ENCODE results near the gene ASCL5. TPM values are rescaled to one million over a fixed set of nuclear protein-coding genes. Genes with fewer than 3 reads are reported as not detected.

The ASCL5 gene
- total RNA-seq, 6 experiments from 2014 or later = not detected

GRCh38 chr1:201074018-201074417 is 53.0 kb downstream of the ASCL5 start:
- no peak overlapping the region for H3K27ac Mint-ChIP-seq
- no peaks in the 10 kb centered on the region for H3K4me1 Mint-ChIP-seq (ENCODE audit: low read depth)
- TF ChIP-seq, protein P1, sequence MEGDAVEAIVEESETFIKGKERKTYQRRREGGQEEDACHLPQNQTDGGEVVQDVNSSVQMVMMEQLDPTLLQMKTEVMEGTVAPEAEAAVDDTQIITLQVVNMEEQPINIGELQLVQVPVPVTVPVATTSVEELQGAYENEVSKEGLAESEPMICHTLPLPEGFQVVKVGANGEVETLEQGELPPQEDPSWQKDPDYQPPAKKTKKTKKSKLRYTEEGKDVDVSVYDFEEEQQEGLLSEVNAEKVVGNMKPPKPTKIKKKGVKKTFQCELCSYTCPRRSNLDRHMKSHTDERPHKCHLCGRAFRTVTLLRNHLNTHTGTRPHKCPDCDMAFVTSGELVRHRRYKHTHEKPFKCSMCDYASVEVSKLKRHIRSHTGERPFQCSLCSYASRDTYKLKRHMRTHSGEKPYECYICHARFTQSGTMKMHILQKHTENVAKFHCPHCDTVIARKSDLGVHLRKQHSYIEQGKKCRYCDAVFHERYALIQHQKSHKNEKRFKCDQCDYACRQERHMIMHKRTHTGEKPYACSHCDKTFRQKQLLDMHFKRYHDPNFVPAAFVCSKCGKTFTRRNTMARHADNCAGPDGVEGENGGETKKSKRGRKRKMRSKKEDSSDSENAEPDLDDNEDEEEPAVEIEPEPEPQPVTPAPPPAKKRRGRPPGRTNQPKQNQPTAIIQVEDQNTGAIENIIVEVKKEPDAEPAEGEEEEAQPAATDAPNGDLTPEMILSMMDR (IDR thresholded peaks at IDR 0.05) = no peak
- no peaks in the 10 kb centered on the region for H3K36me3 Mint-ChIP-seq (ENCODE audit: low read depth)
- no peak overlapping the region for H3K4me3 Mint-ChIP-seq
- H3K27me3 Mint-ChIP-seq (ENCODE audit: insufficient read depth) = peaks cover 56% of the 10 kb centered on the region
- no peaks in the 10 kb centered on the region for H3K9me3 Mint-ChIP-seq
- DNase-seq = no peak

GRCh38 chr1:201072922-201073321 is 54.1 kb downstream of the ASCL5 start:
- DNase-seq = no peak
- Mint-ChIP-seq H3K4me1 (ENCODE audit: low read depth) (no peaks in the 10 kb centered on the region), H3K9me3 (no peaks in the 10 kb centered on the region), H3K27me3 (ENCODE audit: insufficient read depth) (peaks cover 59% of the 10 kb centered on the region), H3K27ac (no peak overlapping the region), H3K36me3 (ENCODE audit: low read depth) (no peaks in the 10 kb centered on the region), H3K4me3 (no peak overlapping the region)
- TF ChIP-seq, protein P1 (IDR thresholded peaks at IDR 0.05) = no peak

GRCh38 chr1:201072149-201072548 is 54.8 kb downstream of the ASCL5 start:
- no peak overlapping the region for H3K27ac Mint-ChIP-seq
- no peak for DNase-seq
- no peaks in the 10 kb centered on the region for H3K4me1 Mint-ChIP-seq (ENCODE audit: low read depth)
- no peaks in the 10 kb centered on the region for H3K36me3 Mint-ChIP-seq (ENCODE audit: low read depth)
- no peaks in the 10 kb centered on the region for H3K9me3 Mint-ChIP-seq
- H3K4me3 Mint-ChIP-seq = no peak overlapping the region
- peaks cover 64% of the 10 kb centered on the region for H3K27me3 Mint-ChIP-seq (ENCODE audit: insufficient read depth)
- TF ChIP-seq, protein P1 (IDR thresholded peaks at IDR 0.05) = no peak

GRCh38 chr1:201069636-201070035 is 57.3 kb downstream of the ASCL5 start:
- Mint-ChIP-seq H3K9me3 (no peaks in the 10 kb centered on the region), H3K27ac (no peak overlapping the region), H3K27me3 (ENCODE audit: insufficient read depth) (peaks cover 59% of the 10 kb centered on the region), H3K36me3 (ENCODE audit: low read depth) (no peaks in the 10 kb centered on the region), H3K4me1 (ENCODE audit: low read depth) (no peaks in the 10 kb centered on the region), H3K4me3 (no peak overlapping the region)
- TF ChIP-seq, protein P1 (IDR thresholded peaks at IDR 0.05) = no peak
- no peak for DNase-seq

DNA sequence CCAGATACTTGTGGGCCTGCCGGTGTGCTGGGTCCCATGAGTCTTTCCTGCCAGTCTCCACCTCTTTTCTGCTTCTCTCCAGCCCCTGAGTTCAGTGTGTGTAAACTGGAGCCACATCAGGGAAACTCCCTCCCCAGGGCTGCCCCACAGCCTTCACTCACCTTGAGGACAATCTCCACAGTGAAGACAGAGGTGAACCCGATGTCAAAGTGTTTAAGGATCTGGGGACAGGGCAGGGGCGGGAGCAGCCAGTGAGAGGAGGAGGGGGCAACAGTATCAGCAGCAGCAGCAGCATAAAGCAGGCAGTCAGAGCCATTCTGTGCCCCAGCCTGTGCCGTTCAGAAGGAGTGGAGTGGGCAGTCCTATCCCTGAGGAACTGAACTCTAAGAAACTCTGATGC is 58.0 kb downstream of the ASCL5 start:
- no peaks in the 10 kb centered on the region for H3K36me3 Mint-ChIP-seq (ENCODE audit: low read depth)
- H3K27ac Mint-ChIP-seq = no peak overlapping the region
- no peak for DNase-seq
- no peak overlapping the region for H3K4me3 Mint-ChIP-seq
- no peaks in the 10 kb centered on the region for H3K9me3 Mint-ChIP-seq
- H3K4me1 Mint-ChIP-seq (ENCODE audit: low read depth) = no peaks in the 10 kb centered on the region
- H3K27me3 Mint-ChIP-seq (ENCODE audit: insufficient read depth) = peaks cover 64% of the 10 kb centered on the region
- TF ChIP-seq, protein P1 (IDR thresholded peaks at IDR 0.05) = no peak

GRCh38 chr1:201066986-201067385 is 60.0 kb downstream of the ASCL5 start:
- no peak for DNase-seq
- Mint-ChIP-seq H3K27me3 (ENCODE audit: insufficient read depth) (peaks cover 54% of the 10 kb centered on the region), H3K36me3 (ENCODE audit: low read depth) (no peaks in the 10 kb centered on the region), H3K27ac (no peak overlapping the region), H3K4me1 (ENCODE audit: low read depth) (no peaks in the 10 kb centered on the region), H3K4me3 (no peak overlapping the region), H3K9me3 (no peaks in the 10 kb centered on the region)
- TF ChIP-seq, protein P1 (IDR thresholded peaks at IDR 0.05) = no peak

Data from HFFc6 (cell line).